ENCODE data around the gene CISD1.

DNA sequence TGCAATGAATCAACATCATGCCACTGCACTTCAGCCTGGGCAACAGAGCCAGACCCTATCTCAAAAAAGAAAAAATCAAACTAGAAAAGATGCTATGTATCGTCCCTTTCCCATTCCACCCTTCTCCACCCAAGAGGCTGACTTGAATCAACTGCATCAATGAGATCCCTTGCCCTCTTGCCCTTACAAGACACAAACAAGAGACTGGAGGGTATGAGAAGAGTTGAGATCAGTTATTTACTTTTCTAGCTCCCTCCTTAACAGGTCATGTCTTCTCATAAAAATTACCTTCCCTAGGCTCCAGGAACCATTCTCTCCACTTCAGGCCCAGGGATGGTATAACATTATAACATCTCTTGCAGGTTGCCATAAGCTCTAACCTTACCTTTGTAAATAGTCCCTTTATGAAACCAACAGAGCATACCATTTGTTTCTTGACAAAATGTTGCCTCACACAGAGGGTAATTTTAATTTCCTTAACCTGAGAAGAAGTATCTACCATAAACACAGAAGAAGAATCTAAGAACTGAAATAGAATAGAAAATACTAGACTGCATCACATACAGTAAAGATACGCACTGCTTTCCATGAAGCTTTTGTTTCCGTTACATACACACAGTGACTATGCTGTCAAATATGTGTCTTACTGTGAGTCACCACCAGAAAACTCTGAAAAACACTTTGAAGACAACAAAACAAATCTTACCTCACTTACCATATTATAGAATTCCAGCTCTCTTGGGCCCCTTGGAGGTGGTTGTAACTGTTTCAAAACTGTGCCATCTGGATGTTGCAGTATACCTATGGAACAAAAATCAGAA lies 31.7 kb upstream of the CISD1 start:
- TF ChIP-seq, protein P1, sequence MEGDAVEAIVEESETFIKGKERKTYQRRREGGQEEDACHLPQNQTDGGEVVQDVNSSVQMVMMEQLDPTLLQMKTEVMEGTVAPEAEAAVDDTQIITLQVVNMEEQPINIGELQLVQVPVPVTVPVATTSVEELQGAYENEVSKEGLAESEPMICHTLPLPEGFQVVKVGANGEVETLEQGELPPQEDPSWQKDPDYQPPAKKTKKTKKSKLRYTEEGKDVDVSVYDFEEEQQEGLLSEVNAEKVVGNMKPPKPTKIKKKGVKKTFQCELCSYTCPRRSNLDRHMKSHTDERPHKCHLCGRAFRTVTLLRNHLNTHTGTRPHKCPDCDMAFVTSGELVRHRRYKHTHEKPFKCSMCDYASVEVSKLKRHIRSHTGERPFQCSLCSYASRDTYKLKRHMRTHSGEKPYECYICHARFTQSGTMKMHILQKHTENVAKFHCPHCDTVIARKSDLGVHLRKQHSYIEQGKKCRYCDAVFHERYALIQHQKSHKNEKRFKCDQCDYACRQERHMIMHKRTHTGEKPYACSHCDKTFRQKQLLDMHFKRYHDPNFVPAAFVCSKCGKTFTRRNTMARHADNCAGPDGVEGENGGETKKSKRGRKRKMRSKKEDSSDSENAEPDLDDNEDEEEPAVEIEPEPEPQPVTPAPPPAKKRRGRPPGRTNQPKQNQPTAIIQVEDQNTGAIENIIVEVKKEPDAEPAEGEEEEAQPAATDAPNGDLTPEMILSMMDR (IDR thresholded peaks at IDR 0.05): no peak
- TF ChIP-seq POLR2A (IDR thresholded peaks at IDR 0.05): no peak
